Measurements from ENCODE around the gene TMEM229B. TPM values are rescaled to one million over a fixed set of nuclear protein-coding genes. Genes with fewer than 3 reads are reported as not detected.

The TMEM229B gene
- polyA plus RNA-seq, 3 donors = 10.2 to 18.7 (median 17.3) TPM

GRCh38 chr14:67524634-67524963, 36.1 kb upstream of the TMEM229B start:
- Histone ChIP-seq H3K4me1 (ENCODE audit: control insufficient read depth in 1 of 2, insufficient read depth in 2 of 2, low read length in 2 of 2) (peaks cover 11 to 14% of the 10 kb centered on the region in 2 donors), H3K36me3 (replicated peaks in 1 of 2; ENCODE audit: control insufficient read depth in 1 of 2, insufficient read depth in 2 of 2, low read length in 2 of 2) (no peaks in the 10 kb centered on the region), H3K9ac (ENCODE audit: insufficient read depth, low read length, poor library complexity, severe bottlenecking) (no peak overlapping the region), H4K20me1 (ENCODE audit: insufficient read depth, low read length) (no peaks in the 10 kb centered on the region), H2AFZ (ENCODE audit: insufficient read depth, low read depth, low read length, poor library complexity, severe bottlenecking) (peak overlapping the region; percentile 60), H3K27me3 (ENCODE audit: control insufficient read depth in 2 of 2, insufficient read depth in 2 of 2, low read length in 2 of 2) (peaks cover 15 to 25% of the 10 kb centered on the region in 2 donors), H3K9me3 (replicated peaks in 1 of 2; ENCODE audit: control insufficient read depth in 1 of 2, insufficient read depth in 1 of 2, low read length in 2 of 2) (no peaks in the 10 kb centered on the region), H3K4me2 (replicated peaks; ENCODE audit: extremely low read depth, low read length, poor library complexity, severe bottlenecking) (no peak overlapping the region), H3K27ac (ENCODE audit: low read depth in 1 of 2, low read length in 2 of 2) (no peak overlapping the region), H3K4me3 (replicated peaks in 1 of 3; ENCODE audit: low read depth in 2 of 3, low read length in 3 of 3) (no peak overlapping the region), H3K79me2 (ENCODE audit: insufficient read depth, low read length) (no peaks in the 10 kb centered on the region)
- no peaks in the 10 kb centered on the region for H3K36me3 Mint-ChIP-seq
- H3K27ac Mint-ChIP-seq = peak overlapping the region in 1 of 7 donors; percentile 33
- WGBS (ENCODE audit: insufficient coverage) = no CpG with 5 or more reads among the region's 3 CpGs
- H3K4me3 Mint-ChIP-seq = peak overlapping the region in 1 of 2 donors; percentile 16
- intact Hi-C loops (cut with micrococcal nuclease) = no loop called here
- no peaks in the 10 kb centered on the region for H3K9me3 Mint-ChIP-seq
- peaks cover 20% of the 10 kb centered on the region for H3K4me1 Mint-ChIP-seq
- TF ChIP-seq CTCF (IDR thresholded peaks at IDR 0.05) = no peak
- DNase-seq = no peak
- H3K27me3 Mint-ChIP-seq (ENCODE audit: low read depth in 3 of 3) = peaks cover 54 to 60% (median 54%) of the 10 kb centered on the region in 3 donors

- no peaks in the 10 kb centered on the region for H3K9me3 Mint-ChIP-seq
- Histone ChIP-seq H3K27me3 (ENCODE audit: control insufficient read depth in 2 of 2, insufficient read depth in 2 of 2, low read length in 2 of 2) (peaks cover 11 to 23% of the 10 kb centered on the region in 2 donors), H3K9me3 (replicated peaks in 1 of 2; ENCODE audit: control insufficient read depth in 1 of 2, insufficient read depth in 1 of 2, low read length in 2 of 2) (no peaks in the 10 kb centered on the region), H3K9ac (ENCODE audit: insufficient read depth, low read length, poor library complexity, severe bottlenecking) (no peak overlapping the region), H4K20me1 (ENCODE audit: insufficient read depth, low read length) (no peaks in the 10 kb centered on the region), H3K79me2 (ENCODE audit: insufficient read depth, low read length) (no peaks in the 10 kb centered on the region), H3K4me1 (ENCODE audit: control insufficient read depth in 1 of 2, insufficient read depth in 2 of 2, low read length in 2 of 2) (peaks cover 11 to 14% of the 10 kb centered on the region in 2 donors), H3K4me2 (replicated peaks; ENCODE audit: extremely low read depth, low read length, poor library complexity, severe bottlenecking) (no peak overlapping the region), H3K36me3 (replicated peaks in 1 of 2; ENCODE audit: control insufficient read depth in 1 of 2, insufficient read depth in 2 of 2, low read length in 2 of 2) (no peaks in the 10 kb centered on the region), H3K4me3 (replicated peaks in 1 of 3; ENCODE audit: low read depth in 2 of 3, low read length in 3 of 3) (no peak overlapping the region), H2AFZ (ENCODE audit: insufficient read depth, low read depth, low read length, poor library complexity, severe bottlenecking) (peak overlapping the region; percentile 60), H3K27ac (ENCODE audit: low read depth in 1 of 2, low read length in 2 of 2) (no peak overlapping the region)
- intact Hi-C loops (cut with micrococcal nuclease) = no loop called here
- no peaks in the 10 kb centered on the region for H3K36me3 Mint-ChIP-seq
- DNase-seq = no peak
- no peak for TF ChIP-seq CTCF (IDR thresholded peaks at IDR 0.05)
- H3K4me3 Mint-ChIP-seq = no peak overlapping the region
- peaks cover 52 to 56% (median 53%) of the 10 kb centered on the region in 3 donors for H3K27me3 Mint-ChIP-seq (ENCODE audit: low read depth in 3 of 3)
- H3K4me1 Mint-ChIP-seq = peaks cover 20% of the 10 kb centered on the region
- no peak overlapping the region for H3K27ac Mint-ChIP-seq
- WGBS (ENCODE audit: insufficient coverage) = 100% methylated on average over 2 of the region's 7 CpGs
Observed at GRCh38 chr14:67523764-67524633, 35.5 kb upstream of the TMEM229B start.
